ENCODE measurements around the gene PAX9. TPM values are rescaled to one million over a fixed set of nuclear protein-coding genes. Genes with fewer than 3 reads are reported as not detected.

The PAX9 gene
- total RNA-seq, 2 experiments from 2014 or later = not detected

- peaks cover 2% of the 10 kb centered on the region for H3K9me3 Mint-ChIP-seq
- no peak for TF ChIP-seq CTCF (IDR thresholded peaks at IDR 0.05)
- no peak overlapping the region for H3K27ac Mint-ChIP-seq
- ChIA-PET POLR2A (no interaction called here), CTCF (no interaction called here)
- H3K27me3 Mint-ChIP-seq = no peaks in the 10 kb centered on the region
- H3K4me3 Mint-ChIP-seq = no peak overlapping the region
- no peaks in the 10 kb centered on the region for H3K4me1 Mint-ChIP-seq (ENCODE audit: low read depth)
- intact Hi-C loops (cut with micrococcal nuclease) = no loop called here
- no peak for ATAC-seq
- no peak for DNase-seq
- no peaks in the 10 kb centered on the region for H3K36me3 Mint-ChIP-seq (ENCODE audit: low read depth)
Observed at GRCh38 chr14:36724162-36724561, 62.5 kb downstream of the PAX9 start.

GRCh38 chr14:36726128-36726527 is 64.5 kb downstream of the PAX9 start:
- intact Hi-C loops (cut with micrococcal nuclease) = no loop called here
- Mint-ChIP-seq H3K36me3 (ENCODE audit: low read depth) (no peaks in the 10 kb centered on the region), H3K4me1 (ENCODE audit: low read depth) (no peaks in the 10 kb centered on the region), H3K9me3 (peaks cover 2% of the 10 kb centered on the region), H3K27ac (no peak overlapping the region), H3K4me3 (no peak overlapping the region), H3K27me3 (no peaks in the 10 kb centered on the region)
- CTCF ChIA-PET = interaction anchor here (1.3 kb wide), 1 partner anchor 70 kb away, joined by 3 read pairs; no protein-coding TSS in a partner anchor
- DNase-seq (no peak), ATAC-seq (no peak)
- TF ChIP-seq CTCF (IDR thresholded peaks at IDR 0.05) = no peak
- POLR2A ChIA-PET = no interaction called here

Other genes starting within 250 kb of the PAX9 start
- gene NKX2-1, start 141.6 kb upstream of the PAX9 start, total RNA-seq = under 1 TPM in 1 of 2 experiments, not detected in 1; 0.25 TPM
- not detected for gene NKX2-8, start 79.2 kb upstream of the PAX9 start, total RNA-seq

All from activated CD8-positive, alpha-beta T cell treated with anti-CD3 and anti-CD28 coated beads for 36 hours (primary cell).